CD4-positive, alpha-beta T cell treated with Interleukin-21 for 1 hour (primary cell): ENCODE data around the gene ASCL3.
"Not testable (repeated sequence)": the region's sequence is repeated elsewhere in the genome, so short reads cannot be mapped to it uniquely, and the experiment has no call there.

Experiments
- DNase-seq: peaks from one replicate; pipeline ENCODE4 v3.0.0-alpha.2; 2020

ASCL3 gene

DNA sequence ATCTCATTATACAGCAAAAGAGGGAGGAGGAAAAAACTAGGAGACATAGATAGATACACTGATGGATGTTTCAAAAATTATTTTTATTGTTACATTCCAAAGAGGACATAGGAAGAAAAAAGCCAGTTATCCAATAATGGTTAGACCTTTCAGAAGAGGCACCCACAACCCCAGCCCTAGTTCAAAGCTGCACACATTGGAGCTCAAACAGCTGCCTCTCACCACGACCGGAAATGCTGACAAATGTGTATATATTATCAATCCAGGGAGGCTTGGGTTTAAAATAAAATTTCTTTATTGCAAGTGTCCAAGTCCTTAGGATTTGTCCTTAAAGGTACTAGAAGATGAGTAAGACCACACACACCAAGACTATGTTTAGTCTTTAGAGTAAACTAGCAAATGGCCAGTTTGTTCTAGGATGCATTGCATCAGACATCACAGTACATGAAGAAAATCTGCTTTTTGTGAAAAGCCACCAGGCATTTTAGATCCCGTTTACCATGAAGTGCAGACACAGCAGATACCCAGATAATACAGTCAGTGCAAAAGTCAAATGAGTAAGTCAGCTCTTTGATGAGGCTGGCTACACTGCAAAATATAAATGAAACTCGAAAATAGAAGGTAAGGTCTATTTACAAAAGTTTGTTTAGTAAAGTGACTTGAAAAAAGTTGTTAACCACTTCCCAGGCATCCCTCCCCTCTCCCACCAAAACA is 4.6 kb upstream of the ASCL3 start:
- DNase-seq: no peak

DNA sequence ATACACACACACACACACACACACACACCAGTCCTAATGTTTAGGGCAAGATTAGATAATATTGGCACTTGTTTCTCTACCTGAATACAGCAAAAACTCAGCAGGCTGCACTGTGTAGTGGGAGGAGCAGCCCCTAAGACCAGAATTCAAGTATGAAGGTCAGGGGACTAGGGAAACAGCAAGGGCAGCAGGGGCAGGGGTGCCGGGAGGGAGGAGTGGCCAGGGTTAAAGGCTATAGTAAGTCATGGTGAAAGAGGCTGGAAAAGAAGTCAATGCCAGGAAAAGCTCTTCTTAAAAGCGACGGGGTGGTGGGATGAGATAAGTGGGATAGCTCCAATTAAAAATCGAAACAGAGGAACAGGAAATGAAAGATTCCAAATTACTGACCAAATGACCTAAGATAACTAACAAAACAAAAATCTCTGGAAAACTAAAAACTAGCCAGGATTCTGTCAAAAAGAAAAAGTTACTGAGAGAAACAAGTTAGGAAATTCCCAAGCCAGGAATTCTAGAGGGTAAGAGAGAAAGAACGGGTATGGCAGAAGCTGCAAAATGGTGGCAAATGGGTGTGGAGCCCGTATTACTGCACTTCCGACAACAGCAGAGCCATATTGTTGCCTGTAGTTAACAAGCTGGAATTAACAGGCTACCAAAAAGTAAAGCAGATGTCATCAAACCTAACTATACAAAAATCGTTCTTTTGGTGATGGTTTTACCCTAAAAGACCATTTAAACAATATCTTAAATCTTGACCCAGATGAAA is 1.3 kb downstream of the ASCL3 start:
- no peak for DNase-seq

DNA sequence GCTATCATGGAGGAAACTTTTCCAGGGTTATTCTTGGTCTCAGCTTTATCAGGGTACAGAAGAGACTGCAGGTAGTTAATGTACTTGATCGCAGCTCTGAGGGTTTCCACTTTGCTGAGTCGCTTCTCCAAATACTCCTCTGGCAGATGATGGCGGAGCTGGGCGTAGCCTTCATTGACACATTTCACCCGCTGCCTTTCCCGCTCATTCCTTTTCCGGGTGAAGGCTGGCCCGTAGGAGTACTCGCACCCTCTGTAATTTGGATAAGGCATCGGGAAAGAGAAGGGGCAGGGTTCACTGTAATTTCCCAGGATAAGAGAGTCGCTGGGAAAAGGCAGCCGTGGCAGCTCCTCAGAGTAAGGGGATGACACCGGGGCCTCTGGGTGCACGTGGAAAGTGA is 5.2 kb downstream of the ASCL3 start:
- no peak for DNase-seq

GRCh38 chr11:8937159-8937558 is 5.7 kb downstream of the ASCL3 start:
- DNase-seq: no peak

DNA sequence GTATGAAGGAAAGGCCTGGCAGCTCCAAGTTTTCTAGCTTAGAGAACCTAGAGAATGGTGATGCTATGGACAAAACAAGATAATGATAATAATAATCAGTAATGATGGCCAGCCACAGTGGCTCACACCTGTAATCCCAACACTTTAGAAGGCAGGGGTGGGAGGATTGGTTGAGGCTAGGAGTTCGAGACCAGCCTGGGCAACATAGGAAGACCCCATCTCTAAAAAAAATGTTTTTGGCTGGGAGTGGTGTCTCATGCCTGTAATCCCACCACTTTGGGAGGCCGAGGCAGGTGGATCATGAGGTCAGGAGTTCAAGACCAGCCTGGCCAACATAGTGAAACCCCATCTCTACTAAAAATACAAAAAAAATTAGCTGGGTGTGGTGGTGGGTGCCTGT is 7.0 kb downstream of the ASCL3 start:
- DNase-seq: not testable (repeated sequence)

DNA sequence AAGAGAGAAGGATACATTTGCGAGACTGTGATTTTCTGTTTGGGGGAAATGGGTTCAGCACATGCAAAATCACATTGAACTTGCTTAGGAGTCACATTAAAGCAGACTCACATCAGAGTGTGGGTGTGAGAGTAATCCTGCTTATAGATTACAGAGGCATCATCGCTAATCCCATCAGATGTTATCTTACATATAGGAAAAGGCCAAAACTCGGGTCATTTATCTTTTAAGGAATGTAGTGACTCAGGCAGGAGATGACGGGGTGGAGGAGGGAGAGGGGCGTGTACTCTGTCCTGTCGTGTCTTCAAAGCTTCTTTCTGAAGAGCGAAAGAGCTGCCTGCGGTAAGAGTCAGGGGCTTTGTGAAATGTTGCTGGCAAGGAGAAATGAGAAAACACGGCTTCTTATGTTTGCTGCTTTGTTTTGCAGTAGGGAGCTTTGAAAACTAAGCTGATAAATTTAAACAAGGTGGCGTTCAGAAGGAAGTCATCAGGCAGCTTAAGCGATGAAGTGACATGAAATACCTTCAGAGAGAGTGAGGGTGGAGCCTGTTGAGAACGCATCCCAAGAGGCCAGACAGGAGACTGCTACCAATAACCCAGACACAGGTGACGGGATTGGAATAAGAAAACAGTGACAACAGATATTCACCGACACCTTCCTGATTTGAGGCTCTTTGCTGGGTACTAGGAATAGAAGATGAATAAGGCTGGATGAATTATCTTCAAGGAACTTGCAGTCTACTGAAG is 7.9 kb downstream of the ASCL3 start:
- no peak for DNase-seq

- no peak for DNase-seq
Measured at GRCh38 chr11:8933931-8934330, 8.9 kb downstream of the ASCL3 start.

- DNase-seq: no peak
Measured at GRCh38 chr11:8932564-8933180, 10.1 kb downstream of the ASCL3 start, which contains the start of gene C11orf16. Gene C11orf16, minus strand, starts transcription at chr11:8932947. Its CDS starts 639 bp downstream, at chr11:8932308.

DNA sequence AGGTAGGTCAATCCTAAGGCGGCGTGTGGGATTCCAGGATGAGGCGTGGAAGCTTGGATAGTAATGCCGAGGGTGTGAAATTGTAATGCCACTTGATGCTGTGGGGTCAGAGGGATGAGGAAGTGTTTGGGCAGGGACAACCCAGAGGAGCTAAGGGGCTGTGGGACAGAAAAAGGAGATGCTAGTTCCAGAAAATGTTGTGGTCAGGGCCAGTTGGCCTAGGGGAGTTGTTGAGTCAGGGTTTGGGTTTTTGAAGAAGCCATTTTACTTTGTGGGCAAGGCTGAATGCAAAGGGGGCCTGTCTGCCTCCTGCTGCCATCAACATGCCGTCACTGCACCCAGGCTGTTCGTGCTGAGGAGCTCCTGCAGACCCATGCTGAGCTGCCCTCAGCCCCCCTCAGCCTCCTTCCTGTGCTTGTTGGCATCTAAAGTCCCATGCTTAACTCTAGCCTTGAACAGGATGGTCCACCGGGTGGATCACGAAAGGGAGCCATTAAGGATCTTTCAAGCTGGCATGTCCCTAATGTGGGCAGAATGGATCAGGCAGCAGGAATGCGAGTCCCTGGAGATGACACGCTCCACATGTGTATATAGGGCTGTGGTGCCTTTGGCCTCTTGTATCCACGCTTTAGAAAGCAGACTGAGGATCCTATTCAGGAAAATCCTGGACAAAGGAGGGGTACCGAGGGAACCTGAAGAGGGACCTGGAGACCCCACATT is 12.2 kb downstream of the ASCL3 start:
- no peak for DNase-seq

DNA sequence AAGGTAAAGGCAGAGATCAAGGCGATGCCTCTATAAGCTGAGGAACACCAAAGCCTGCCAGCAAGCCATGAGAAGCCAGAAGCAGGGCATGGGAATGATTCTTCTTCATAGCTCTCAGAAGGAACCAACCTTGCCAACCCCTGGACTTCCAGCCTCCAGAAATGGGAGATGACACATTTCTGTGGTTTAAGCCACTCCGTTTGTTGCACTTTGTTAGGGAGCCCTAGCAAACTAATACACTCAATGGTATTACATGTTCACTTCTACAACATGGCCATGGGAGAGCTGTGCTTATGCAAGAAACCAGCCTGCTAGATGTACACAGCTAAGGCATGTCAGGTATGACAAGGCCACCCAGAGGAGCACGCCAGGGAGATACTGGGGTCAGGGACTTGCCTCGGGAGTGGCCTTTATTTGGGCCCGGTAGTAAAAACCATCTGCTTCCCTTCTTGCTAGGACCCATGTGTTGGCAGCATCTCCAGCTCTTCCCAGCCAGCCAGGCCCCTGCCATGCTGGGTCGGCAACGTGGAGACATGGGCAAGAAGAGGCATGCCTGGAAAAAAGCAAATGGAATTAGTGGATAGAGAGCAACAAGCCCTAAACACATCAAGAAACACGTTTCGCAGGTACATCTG is 13.7 kb downstream of the ASCL3 start:
- no peak for DNase-seq

DNA sequence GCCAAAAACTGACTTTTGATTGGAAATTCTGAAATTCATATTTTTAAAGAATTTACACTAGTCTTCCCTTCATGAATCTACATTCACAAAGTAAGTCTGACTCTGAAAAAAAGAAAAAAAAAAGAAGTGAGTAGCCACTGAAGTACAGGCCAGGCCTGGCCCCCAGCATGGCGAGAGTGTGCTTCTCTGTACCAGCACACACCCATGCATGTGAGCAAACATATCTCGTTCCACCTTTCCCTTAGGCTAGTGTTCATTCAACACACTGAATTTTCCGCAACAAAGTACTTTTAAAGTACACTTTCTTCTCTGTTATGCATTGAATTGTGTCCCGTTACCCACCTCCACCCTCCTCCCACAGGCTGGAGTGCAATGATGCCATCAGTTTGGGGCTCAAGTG is 14.6 kb downstream of the ASCL3 start:
- DNase-seq: no peak

GRCh38 chr11:8927233-8927632 is 15.6 kb downstream of the ASCL3 start:
- DNase-seq: no peak

GRCh38 chr11:8926236-8926635 is 16.6 kb downstream of the ASCL3 start:
- DNase-seq: no peak

- DNase-seq: no peak
Measured at GRCh38 chr11:8925711-8926110, 17.1 kb downstream of the ASCL3 start.

DNA sequence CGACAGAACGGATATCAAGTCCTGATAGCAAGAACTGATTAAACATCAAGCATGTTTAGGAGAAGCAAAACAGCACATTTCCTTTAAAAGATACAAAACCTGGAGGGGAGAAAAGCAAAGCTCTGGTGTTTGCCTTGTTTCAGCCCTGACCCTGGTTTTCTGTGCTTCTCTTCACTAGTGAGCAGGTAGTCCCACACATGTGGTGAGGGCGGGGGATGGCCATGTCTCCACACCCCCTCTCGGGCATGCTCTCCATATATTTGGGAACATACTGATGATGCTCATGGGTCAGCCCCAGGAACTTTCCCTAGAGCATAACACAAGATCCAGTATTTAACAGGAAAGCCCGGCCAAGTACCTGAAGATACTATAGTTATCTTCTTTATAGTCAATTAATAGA is 20.1 kb downstream of the ASCL3 start:
- no peak for DNase-seq

DNA sequence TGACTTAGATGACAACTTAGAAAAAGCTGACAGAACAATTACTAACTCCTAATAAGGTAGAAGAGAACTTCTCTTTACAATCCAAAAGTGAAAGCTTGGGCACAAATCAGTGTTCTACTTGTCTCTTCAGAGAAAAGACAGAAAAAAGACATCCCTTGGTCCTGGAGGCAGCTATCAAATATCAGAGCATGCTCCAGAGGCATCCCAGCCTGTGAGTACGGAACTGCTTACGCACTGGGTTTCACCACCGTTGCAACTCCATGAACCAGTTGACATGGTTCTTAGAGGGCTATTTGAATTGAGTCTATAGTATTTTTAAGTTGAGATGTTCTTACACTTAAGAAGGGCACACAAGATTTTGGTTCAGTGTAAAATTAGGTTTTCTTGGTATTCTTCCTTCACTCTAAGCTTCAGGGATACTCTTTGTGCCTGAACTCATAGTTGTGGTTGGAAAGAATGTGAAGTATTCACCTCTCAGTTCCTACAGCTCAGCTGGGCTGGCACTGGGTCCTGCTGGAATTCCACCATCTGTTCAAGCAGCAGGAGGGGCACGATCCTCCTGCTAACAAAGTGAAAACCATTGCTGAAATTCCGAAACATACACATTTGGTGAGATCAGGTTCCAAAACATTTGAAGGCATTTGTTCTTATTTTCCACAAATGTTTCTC is 25.5 kb downstream of the ASCL3 start:
- DNase-seq: no peak

- no peak for DNase-seq
Measured at GRCh38 chr11:8914661-8915018, 28.2 kb downstream of the ASCL3 start.

GRCh38 chr11:8913961-8914660 is 28.7 kb downstream of the ASCL3 start:
- DNase-seq: peak; percentile 52

- peak; percentile 84 for DNase-seq
Measured at GRCh38 chr11:8911029-8911823, 31.6 kb downstream of the ASCL3 start, which contains the start of gene AKIP1. Gene AKIP1, plus strand, starts transcription at chr11:8911189. Its CDS starts 261 bp downstream, at chr11:8911450.

GRCh38 chr11:8910649-8911026 is 32.2 kb downstream of the ASCL3 start:
- no peak for DNase-seq
